Loucy (cell line): ENCODE measurements around the gene MRPS31.

Experiments used
- H2AFZ ChIP-seq: fragments of 200-600 bp; sonication (generic); 2 replicates; pipeline ENCODE4 v1.6.0; 2016; ENCODE audit warnings: antibody characterized with exemption, mild to moderate bottlenecking, low read length, moderate library complexity
- H3F3A ChIP-seq: fragments of 200-600 bp; 2 replicates; pipeline ENCODE4 v1.6.0; 2016; ENCODE audit warnings: antibody characterized with exemption, low read depth, mild to moderate bottlenecking
- H3K27me3 ChIP-seq: fragments of 200-600 bp; sonication (generic); 2 replicates; pipeline ENCODE4 v1.6.1; 2014; ENCODE audit warnings: low read length, mild to moderate bottlenecking; ENCODE audit not compliant: insufficient read depth, poor library complexity, severe bottlenecking
- H3K36me3 ChIP-seq: fragments of 200-600 bp; sonication (generic); 2 replicates; pipeline ENCODE4 v1.6.1; 2016; ENCODE audit warnings: low read length; ENCODE audit not compliant: insufficient read depth
- H3K4me1 ChIP-seq: fragments of 200-600 bp; sonication (generic); 2 replicates; pipeline ENCODE4 v1.5.1; 2014; ENCODE audit warnings: low read length, mild to moderate bottlenecking; ENCODE audit not compliant: insufficient read depth, poor library complexity, severe bottlenecking
- H3K4me2 ChIP-seq: fragments of 200-600 bp; sonication (generic); 2 replicates; pipeline ENCODE4 v1.6.0; 2014; ENCODE audit warnings: antibody characterized with exemption, low read length, low read depth, mild to moderate bottlenecking; ENCODE audit not compliant: poor library complexity, severe bottlenecking
- H3K4me3 ChIP-seq: fragments of 200-600 bp; sonication (generic); 2 replicates; pipeline ENCODE4 v1.5.1; 2014; ENCODE audit warnings: low read length, mild to moderate bottlenecking, mixed read lengths; ENCODE audit not compliant: poor library complexity, severe bottlenecking
- H3K79me2 ChIP-seq: fragments of 200-600 bp; sonication (generic); 2 replicates; pipeline ENCODE4 v1.6.1; 2014; ENCODE audit warnings: low read length; ENCODE audit not compliant: insufficient read depth
- H3K9ac ChIP-seq: fragments of 200-600 bp; sonication (generic); 2 replicates; pipeline ENCODE4 v1.6.0; 2014; ENCODE audit warnings: mild to moderate bottlenecking, low read depth, low read length, moderate library complexity; ENCODE audit not compliant: poor library complexity, severe bottlenecking
- H3K9me2 ChIP-seq: fragments of 200-600 bp; sonication (generic); replicated peaks from 2 replicates; pipeline ENCODE4 v1.6.1; 2016; ENCODE audit warnings: low read depth, low read length, mixed read lengths
- H3K9me3 ChIP-seq: fragments of 200-600 bp; sonication (generic); 2 replicates; pipeline ENCODE4 v1.6.1; 2014; ENCODE audit warnings: mild to moderate bottlenecking, antibody characterized with exemption, low read length, low read depth; ENCODE audit not compliant: insufficient read depth
- H4K20me1 ChIP-seq: fragments of 200-600 bp; sonication (generic); 2 replicates; pipeline ENCODE4 v1.6.0; 2014; ENCODE audit warnings: antibody characterized with exemption, low read length, mild to moderate bottlenecking; ENCODE audit not compliant: insufficient read depth, poor library complexity, severe bottlenecking
- CTCF ChIP-seq: fragments of 200-600 bp; sonication (generic); conservative IDR thresholded peaks from 2 replicates; pipeline ENCODE4 v1.5.1; 2014; ENCODE audit warnings: mild to moderate bottlenecking, antibody characterized with exemption, low read length
- EZH2phosphoT487 ChIP-seq: fragments of 200-600 bp; IDR thresholded peaks from 2 replicates; pipeline ENCODE4 v1.6.1; 2018; ENCODE audit warnings: antibody characterized with exemption, mild to moderate bottlenecking, moderate library complexity, borderline replicate concordance

MRPS31 gene

DNA sequence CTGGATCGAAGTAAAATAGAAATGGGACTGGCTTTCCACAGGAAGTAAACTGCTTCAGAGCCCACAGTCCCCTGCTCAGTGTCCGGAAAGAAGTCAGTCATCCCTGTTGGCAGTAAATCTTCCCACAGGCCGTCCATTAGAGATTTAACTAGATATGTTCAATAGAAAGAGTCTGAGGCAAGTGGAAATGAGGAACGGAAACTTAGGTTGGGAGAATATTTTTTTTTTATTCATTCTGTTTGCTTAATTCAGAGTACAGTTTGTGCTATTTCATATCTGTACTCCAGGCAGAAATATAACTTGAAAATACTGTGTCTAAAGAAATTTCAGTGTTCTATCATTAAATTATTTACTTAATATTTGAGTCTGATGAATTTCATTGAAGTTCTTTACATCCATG lies 41.1 kb upstream of the MRPS31 start:
- Histone ChIP-seq H3K4me3 (no peak overlapping the region), H3K27me3 (no peaks in the 10 kb centered on the region), H2AFZ (no peak overlapping the region), H3K9me3 (no peaks in the 10 kb centered on the region), H3K79me2 (no peaks in the 10 kb centered on the region), H4K20me1 (no peaks in the 10 kb centered on the region), H3K9me2 (no peaks in the 10 kb centered on the region), H3K9ac (no peak overlapping the region), H3F3A (no peaks in the 10 kb centered on the region), H3K4me2 (no peak overlapping the region), H3K4me1 (no peaks in the 10 kb centered on the region), H3K36me3 (no peaks in the 10 kb centered on the region; the same call in 1 of the 2 replicates)
- no peak for TF ChIP-seq EZH2phosphoT487
- TF ChIP-seq CTCF, result no peak

GRCh38 chr13:40809471-40809870 lies 38.5 kb upstream of the MRPS31 start:
- no peak overlapping the region for H3K4me2 ChIP-seq
- H3K27me3 ChIP-seq, result no peaks in the 10 kb centered on the region
- no peaks in the 10 kb centered on the region; the same call in 1 of the 2 replicates for H3K36me3 ChIP-seq
- TF ChIP-seq CTCF (no peak), EZH2phosphoT487 (no peak)
- no peaks in the 10 kb centered on the region for H4K20me1 ChIP-seq
- no peak overlapping the region for H3K4me3 ChIP-seq
- no peak overlapping the region for H2AFZ ChIP-seq
- no peaks in the 10 kb centered on the region for H3K9me2 ChIP-seq
- H3K79me2 ChIP-seq, result no peaks in the 10 kb centered on the region
- no peak overlapping the region for H3K9ac ChIP-seq
- no peaks in the 10 kb centered on the region for H3F3A ChIP-seq
- H3K4me1 ChIP-seq, result no peaks in the 10 kb centered on the region
- H3K9me3 ChIP-seq, result no peaks in the 10 kb centered on the region

- Histone ChIP-seq H4K20me1 (no peaks in the 10 kb centered on the region), H3K36me3 (no peaks in the 10 kb centered on the region; the same call in 1 of the 2 replicates), H3K9ac (no peak overlapping the region), H3K79me2 (no peaks in the 10 kb centered on the region), H3F3A (no peaks in the 10 kb centered on the region), H2AFZ (no peak overlapping the region), H3K4me3 (no peak overlapping the region), H3K4me2 (no peak overlapping the region), H3K4me1 (no peaks in the 10 kb centered on the region), H3K9me3 (no peaks in the 10 kb centered on the region), H3K9me2 (no peaks in the 10 kb centered on the region), H3K27me3 (no peaks in the 10 kb centered on the region)
- TF ChIP-seq CTCF, result no peak
These were observed 35.3 kb upstream of the MRPS31 start for GRCh38 chr13:40806241-40806640.
